GM13976 (cell line): ENCODE results near the gene IPO8.

Source experiments
- DNase-seq: peaks from one replicate; pipeline ENCODE4 v3.0.0; 2012; ENCODE audit warnings: low spot score
- CTCF ChIP-seq: IDR thresholded peaks from 2 replicates; pipeline ENCODE4 v1.5.1; 2012; ENCODE audit warnings: borderline replicate concordance, mild to moderate bottlenecking; ENCODE audit not compliant: insufficient read depth; ENCODE audit errors: extremely low read depth, missing control alignments, control extremely low read depth
- in situ Hi-C: fragments of 300-500 bp; cut with MboI; formaldehyde crosslinking; loops from one replicate; pipeline ENCODE4 v1.12.0; 2022; ENCODE audit warnings: low sequenced_read_pairs, mixed read lengths, inconsistent platforms; ENCODE audit not compliant: unreplicated experiment

Gene IPO8

GRCh38 chr12:30652034-30652696 is 43.5 kb downstream of the IPO8 start:
- no peak for TF ChIP-seq CTCF
- in situ Hi-C loops = no loop called here
- no peak for DNase-seq

- TF ChIP-seq CTCF = no peak
- in situ Hi-C loops = no loop called here
- no peak for DNase-seq
These were observed 48.8 kb downstream of the IPO8 start for GRCh38 chr12:30646821-30647220.

- DNase-seq = no peak
- in situ Hi-C loops = no loop called here
- TF ChIP-seq CTCF = no peak
These were observed 52.3 kb downstream of the IPO8 start for GRCh38 chr12:30643366-30643765.

GRCh38 chr12:30640392-30640791 is 55.3 kb downstream of the IPO8 start:
- TF ChIP-seq CTCF = no peak
- DNase-seq = no peak
- in situ Hi-C loops = no loop called here

- no peak for TF ChIP-seq CTCF
- no peak for DNase-seq
- in situ Hi-C loops = no loop called here
These were observed 60.3 kb downstream of the IPO8 start for GRCh38 chr12:30635385-30635784.

GRCh38 chr12:30631740-30632139 is 63.9 kb downstream of the IPO8 start:
- no peak for DNase-seq
- in situ Hi-C loops = no loop called here
- no peak for TF ChIP-seq CTCF

- no peak for DNase-seq
- TF ChIP-seq CTCF = no peak
- in situ Hi-C loops = no loop called here
These were observed 64.7 kb downstream of the IPO8 start for GRCh38 chr12:30630979-30631285.
